Measurements from ENCODE around the gene FAIM. TPM values are rescaled to one million over a fixed set of nuclear protein-coding genes. Genes with fewer than 3 reads are reported as not detected.

Gene FAIM
- total RNA-seq, 4 donors from 2014 or later: 4.1 to 19.3 (median 7.0) TPM

GRCh38 chr3:138578961-138579574, 29.5 kb upstream of the FAIM start:
- no peaks in the 10 kb centered on the region for H3K4me1 ChIP-seq
- TF ChIP-seq POLR2A (IDR thresholded peaks at IDR 0.05) (no peak), CTCF (IDR thresholded peaks at IDR 0.05) (no peak), EP300 (IDR thresholded peaks at IDR 0.05; ENCODE audit: low read depth) (no peak)
- intact Hi-C loops (cut with DNase I; ENCODE audit: low total_unique reads) (no loop called here), in situ Hi-C loops (cut with MboI; ENCODE audit: low pct_ligation_motif_present in 1 of 4, low pct_unique_long_range_greater_than_20kb in 1 of 4, low sequenced_read_pairs in 3 of 4) (no loop called here)
- DNase-seq: no peak
- H3K27me3 ChIP-seq: no peaks in the 10 kb centered on the region
- 83% methylated on average over 6 of the region's 6 CpGs; no CpG with 5 or more reads in 1 of the 2 donors for WGBS, 2 donors (ENCODE audit: low coverage in 1 of 2)
- no peak overlapping the region for H3K4me3 ChIP-seq
- no peak overlapping the region for H3K27ac ChIP-seq
- no peaks in the 10 kb centered on the region for H3K36me3 ChIP-seq
- no peaks in the 10 kb centered on the region for H3K9me3 ChIP-seq

GRCh38 chr3:138587374-138587773, 21.2 kb upstream of the FAIM start:
- Histone ChIP-seq H3K27me3 (no peaks in the 10 kb centered on the region), H3K36me3 (peaks cover 0 to 4% (median 0%) of the 10 kb centered on the region in 4 donors), H3K9me3 (no peaks in the 10 kb centered on the region), H3K4me1 (peaks cover 0 to 19% (median 6%) of the 10 kb centered on the region in 4 donors), H3K4me3 (no peak overlapping the region), H3K27ac (no peak overlapping the region)
- 100% methylated on average over 1 of the region's 1 CpG for WGBS, 2 donors (ENCODE audit: low coverage in 1 of 2)
- intact Hi-C loops (cut with DNase I; ENCODE audit: low total_unique reads): no loop called here
- TF ChIP-seq POLR2AphosphoS5 (IDR thresholded peaks at IDR 0.05) (no peak), POLR2A (IDR thresholded peaks at IDR 0.05) (no peak), CTCF (IDR thresholded peaks at IDR 0.05) (no peak), EP300 (IDR thresholded peaks at IDR 0.05; ENCODE audit: low read depth) (no peak)
- DNase-seq: no peak
- in situ Hi-C loops (cut with MboI; ENCODE audit: low pct_ligation_motif_present in 1 of 4, low pct_unique_long_range_greater_than_20kb in 1 of 4, low sequenced_read_pairs in 3 of 4): no loop called here

GRCh38 chr3:138588445-138588844, 20.1 kb upstream of the FAIM start:
- intact Hi-C loops (cut with DNase I; ENCODE audit: low total_unique reads): no loop called here
- 71 to 85% methylated on average over 5 of the region's 5 CpGs for whole genome bisulfite sequencing, 2 donors (ENCODE audit: low coverage in 1 of 2)

GRCh38 chr3:138591392-138591791, 17.2 kb upstream of the FAIM start:
- no peak for TF ChIP-seq CTCF (IDR thresholded peaks at IDR 0.05)
- TF ChIP-seq POLR2AphosphoS5 (IDR thresholded peaks at IDR 0.05): no peak
- no peak for TF ChIP-seq EP300 (IDR thresholded peaks at IDR 0.05; ENCODE audit: low read depth)
- no peak for TF ChIP-seq POLR2A (IDR thresholded peaks at IDR 0.05)
- H3K36me3 ChIP-seq: peaks cover 0 to 4% (median 0%) of the 10 kb centered on the region in 4 donors
- intact Hi-C loops (cut with DNase I; ENCODE audit: low total_unique reads) (no loop called here), in situ Hi-C loops (cut with MboI; ENCODE audit: low pct_ligation_motif_present in 1 of 4, low pct_unique_long_range_greater_than_20kb in 1 of 4, low sequenced_read_pairs in 3 of 4) (loop anchor here in 3 of 4 donors (10.0 kb wide), 4 partner anchors 257 to 343 kb away; no protein-coding TSS in a partner anchor)
- H3K27me3 ChIP-seq: no peaks in the 10 kb centered on the region
- H3K27ac ChIP-seq: peak overlapping the region in 2 of 4 donors; percentile 94 to 95
- WGBS, 2 donors (ENCODE audit: low coverage in 1 of 2): 54 to 71% methylated on average over 1 of the region's 1 CpG
- no peak overlapping the region for H3K4me3 ChIP-seq
- H3K4me1 ChIP-seq: peaks cover 6 to 33% (median 15%) of the 10 kb centered on the region in 4 donors
- H3K9me3 ChIP-seq: no peaks in the 10 kb centered on the region
- DNase-seq: no peak

More at GRCh38 chr3:138588445-138588844, 20.1 kb upstream of the FAIM start:
- DNase-seq: no peak
- in situ Hi-C loops (cut with MboI; ENCODE audit: low pct_ligation_motif_present in 1 of 4, low pct_unique_long_range_greater_than_20kb in 1 of 4, low sequenced_read_pairs in 3 of 4): no loop called here
- H3K9me3 ChIP-seq: no peaks in the 10 kb centered on the region
- no peak for TF ChIP-seq EP300 (IDR thresholded peaks at IDR 0.05; ENCODE audit: low read depth)
- no peak for TF ChIP-seq CTCF (IDR thresholded peaks at IDR 0.05)
- TF ChIP-seq POLR2AphosphoS5 (IDR thresholded peaks at IDR 0.05): no peak
- H3K4me1 ChIP-seq: peaks cover 6 to 30% (median 13%) of the 10 kb centered on the region in 4 donors
- no peaks in the 10 kb centered on the region for H3K27me3 ChIP-seq
- H3K4me3 ChIP-seq: no peak overlapping the region
- H3K27ac ChIP-seq: no peak overlapping the region
- H3K36me3 ChIP-seq: peaks cover 0 to 4% (median 0%) of the 10 kb centered on the region in 4 donors

Data from transverse colon (tissue), 4 donors.